NCI-H526 treated with DMSO at 0.1 percent for 48 hours (cell line): ENCODE results near the gene UVSSA.
A peak's percentile ranks its signal among the peaks of the same experiment; 100 is the strongest.
"Not testable (repeated sequence)": the region's sequence is repeated elsewhere in the genome, so short reads cannot be mapped to it uniquely, and the experiment has no call there.

ENCODE experiments used
- DNase-seq: peaks from one replicate; lab custom pipeline; 2025; lab: John Stamatoyannopoulos, UW

The UVSSA gene

DNA sequence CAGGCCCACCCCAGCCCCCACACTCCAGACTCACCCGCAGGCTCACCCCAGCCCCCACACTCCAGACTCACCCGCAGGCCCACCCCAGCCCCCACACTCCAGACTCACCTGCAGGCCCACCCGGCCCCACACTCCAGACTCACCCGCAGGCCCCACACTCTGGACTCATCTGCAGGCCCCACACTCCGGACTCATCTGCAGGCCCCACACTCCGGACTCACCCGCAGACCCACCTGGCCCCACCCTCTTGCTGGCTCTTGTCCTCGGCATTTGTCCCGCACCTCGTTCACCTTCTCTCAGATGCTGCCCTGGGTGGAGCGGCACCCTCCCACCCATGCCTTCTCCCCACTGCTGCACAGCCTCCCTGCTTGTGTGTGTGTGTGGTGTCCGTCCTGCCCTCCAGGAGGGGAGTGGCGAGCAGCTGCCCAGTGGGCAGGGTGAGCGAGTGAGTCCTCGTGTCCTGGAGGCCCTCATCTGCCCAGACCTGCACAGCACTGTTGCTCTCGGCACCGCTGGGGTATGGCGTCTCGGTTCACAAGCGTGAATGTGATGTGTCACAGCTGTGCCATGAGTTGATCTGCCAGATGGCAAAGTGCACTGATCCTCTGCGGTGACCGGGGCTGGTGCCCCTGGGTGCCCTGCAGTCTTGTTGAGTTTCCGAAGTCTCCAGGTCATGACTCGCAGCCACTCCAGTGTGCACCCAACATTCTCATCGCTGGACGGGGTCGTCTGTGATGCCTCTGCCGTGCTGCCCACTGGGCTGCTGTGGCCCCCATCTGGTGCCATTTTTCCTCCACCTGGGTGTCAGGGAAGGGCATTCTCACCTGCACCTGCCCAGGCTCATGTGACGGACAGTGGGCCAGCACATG lies 29.6 kb upstream of the UVSSA start:
- no peak for DNase-seq

GRCh38 chr4:1318046-1318375 lies 29.0 kb upstream of the UVSSA start:
- DNase-seq: no peak

- DNase-seq: no peak
These were observed 28.4 kb upstream of the UVSSA start for GRCh38 chr4:1318488-1319213.

- DNase-seq: no peak
These were observed 25.5 kb upstream of the UVSSA start for GRCh38 chr4:1321486-1321885.

- DNase-seq: no peak
These were observed 24.9 kb upstream of the UVSSA start for GRCh38 chr4:1321946-1322650.

GRCh38 chr4:1323280-1323634 lies 23.8 kb upstream of the UVSSA start:
- DNase-seq: no peak

DNA sequence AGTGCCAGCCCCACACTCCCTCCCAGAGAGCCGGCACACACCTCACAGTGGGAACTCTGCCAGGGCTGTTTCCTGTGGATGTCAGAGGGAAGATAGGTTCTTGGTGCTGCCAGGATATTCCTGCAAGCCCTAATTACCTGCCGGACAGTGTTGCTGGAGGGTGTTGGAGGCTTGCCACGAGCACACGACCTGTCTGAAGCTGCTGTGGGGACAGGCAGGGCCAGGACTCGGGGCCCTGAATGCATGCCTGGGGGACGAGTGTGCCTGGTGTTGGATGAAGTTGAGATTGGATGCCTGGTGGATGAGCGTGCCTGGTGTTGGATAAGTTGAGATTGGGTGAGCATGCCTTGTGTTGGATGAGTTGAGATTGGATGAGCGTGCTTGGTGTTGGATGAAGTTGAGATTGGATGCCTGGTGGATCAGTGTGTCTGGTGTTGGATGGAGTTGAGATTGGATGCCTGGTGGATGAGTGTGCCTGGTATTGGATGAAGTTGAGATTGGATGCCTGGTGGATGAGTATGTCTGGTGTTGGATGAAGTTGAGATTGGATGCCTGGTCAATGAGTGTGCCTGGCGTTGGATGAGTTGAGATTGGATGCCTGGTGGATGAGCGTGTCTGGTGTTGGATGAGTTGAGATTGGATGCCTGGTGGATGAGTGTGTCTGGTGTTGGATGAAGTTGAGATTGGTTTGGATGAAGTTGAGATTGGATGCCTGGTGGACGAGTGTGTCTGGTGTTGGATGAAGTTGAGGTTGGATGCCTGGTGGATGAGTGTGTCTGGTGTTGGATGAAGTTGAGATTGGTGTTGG lies 23.2 kb upstream of the UVSSA start:
- DNase-seq: no peak

DNA sequence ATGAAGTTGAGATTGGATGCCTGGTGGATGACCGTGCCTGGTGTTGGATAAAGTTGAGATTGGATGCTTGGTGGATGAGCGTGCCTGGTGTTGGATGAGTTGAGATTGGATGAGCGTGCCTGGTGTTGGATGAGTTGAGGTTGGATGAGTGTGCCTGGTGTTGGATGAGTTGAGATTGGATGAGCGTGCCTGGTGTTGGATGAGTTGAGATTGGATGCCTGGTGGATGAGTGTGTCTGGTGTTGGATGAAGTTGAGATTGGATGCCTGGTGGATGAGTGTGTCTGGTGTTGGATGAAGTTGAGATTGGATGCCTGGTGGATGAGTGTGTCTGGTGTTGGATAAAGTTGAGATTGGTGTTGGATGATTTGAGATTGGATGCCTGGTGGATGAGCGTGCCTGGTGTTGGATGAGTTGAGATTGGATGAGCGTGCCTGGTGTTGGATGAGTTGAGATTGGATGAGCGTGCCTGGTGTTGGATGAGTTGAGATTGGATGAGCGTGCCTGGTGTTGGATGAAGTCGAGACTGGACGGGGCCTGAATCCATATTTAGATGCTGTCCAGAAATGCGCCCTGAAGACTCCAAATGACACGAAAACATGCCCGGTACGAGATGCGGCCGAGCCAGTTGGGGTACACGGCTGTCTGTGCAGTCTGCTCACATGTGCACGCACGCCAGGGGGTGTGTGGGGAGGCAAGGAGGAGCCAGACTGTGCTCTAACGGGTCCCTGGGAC lies 22.4 kb upstream of the UVSSA start:
- not testable (repeated sequence) for DNase-seq

- DNase-seq: no peak
These were observed 21.9 kb upstream of the UVSSA start for GRCh38 chr4:1325176-1325480.

GRCh38 chr4:1325681-1326635 lies 21.1 kb upstream of the UVSSA start:
- no peak for DNase-seq

DNA sequence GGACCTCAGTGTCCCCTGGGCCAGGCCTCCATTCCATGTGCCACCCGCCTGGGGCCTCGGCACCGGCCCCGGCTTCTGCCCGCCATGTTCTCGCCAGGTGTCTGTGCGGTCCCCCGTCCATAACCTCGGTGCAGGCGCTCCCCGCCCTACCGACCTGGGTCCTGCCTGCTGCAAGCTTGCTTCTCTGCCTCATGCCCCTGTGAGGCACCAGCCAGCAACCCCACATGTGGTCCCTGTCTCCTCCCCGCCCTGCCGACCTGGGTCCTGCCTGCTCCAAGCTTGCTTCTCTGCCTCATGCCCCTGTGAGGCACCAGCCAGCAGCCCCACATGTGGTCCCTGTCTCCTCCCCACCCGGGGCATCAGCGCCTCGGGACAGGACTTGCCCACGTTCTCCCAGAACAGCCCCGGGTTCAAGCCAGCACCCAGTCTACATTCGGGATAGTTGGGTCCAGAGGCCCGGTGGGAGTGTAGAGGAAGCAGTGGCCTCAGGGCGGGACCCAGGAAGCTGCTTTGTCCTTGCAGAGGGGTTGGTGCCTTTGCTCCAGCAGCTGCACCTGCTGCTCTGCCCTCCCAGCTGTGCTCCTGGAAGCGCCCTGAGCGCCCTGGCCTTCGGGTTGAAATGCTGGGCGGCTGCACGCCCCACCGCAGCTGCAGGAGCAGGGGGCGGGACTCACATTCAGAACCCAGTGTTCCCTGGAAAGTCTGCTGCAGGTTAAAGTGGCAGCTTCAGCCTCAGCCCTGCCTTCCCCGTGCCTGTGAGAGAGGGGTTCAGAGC lies 20.1 kb upstream of the UVSSA start:
- DNase-seq: no peak

- DNase-seq: no peak
These were observed 19.3 kb upstream of the UVSSA start for GRCh38 chr4:1327526-1328266.

DNA sequence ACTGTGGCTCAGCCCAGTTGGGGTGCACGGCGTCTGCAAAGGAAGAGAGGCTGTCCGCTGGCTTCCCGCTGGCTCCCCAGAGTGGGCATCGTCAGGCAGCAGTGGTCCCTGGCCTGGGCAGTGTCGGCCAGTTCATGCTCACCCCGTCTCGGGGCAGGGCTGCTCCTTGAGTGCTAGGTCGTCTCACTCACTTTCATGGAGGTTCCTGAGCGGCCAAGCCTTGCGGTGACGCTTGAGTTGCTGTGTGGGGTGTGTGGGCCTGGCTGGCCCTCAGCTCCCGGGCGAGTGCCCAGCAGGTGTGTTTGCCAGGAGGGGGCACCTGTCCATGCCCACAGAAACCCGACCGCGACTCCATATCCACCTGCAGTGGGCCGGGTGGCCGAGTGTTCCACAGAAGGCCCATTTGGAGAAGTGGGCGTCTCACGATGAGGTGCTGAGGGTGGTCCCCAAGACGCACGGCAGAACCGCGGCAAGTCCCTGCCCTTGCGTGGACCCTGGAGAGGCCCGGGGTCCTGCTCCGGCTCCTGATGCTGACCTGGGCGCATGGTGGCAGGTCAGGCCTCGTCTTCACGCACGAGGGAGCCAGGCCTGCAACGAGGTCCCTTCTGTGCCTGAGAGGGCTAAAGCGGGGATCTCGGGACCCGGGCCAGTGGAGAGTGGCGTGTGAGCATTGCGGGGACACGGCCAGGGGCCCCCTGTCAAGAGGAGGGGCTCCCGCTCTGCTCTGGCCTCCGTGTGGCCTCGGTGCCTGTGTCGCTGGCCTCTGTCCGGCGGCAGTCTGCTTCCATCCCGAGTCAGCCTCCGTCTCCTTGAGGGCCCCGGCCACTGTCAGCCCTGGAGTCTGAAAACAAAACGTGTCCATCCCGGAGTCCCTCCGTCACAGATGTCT lies 18.5 kb upstream of the UVSSA start:
- DNase-seq: no peak

DNA sequence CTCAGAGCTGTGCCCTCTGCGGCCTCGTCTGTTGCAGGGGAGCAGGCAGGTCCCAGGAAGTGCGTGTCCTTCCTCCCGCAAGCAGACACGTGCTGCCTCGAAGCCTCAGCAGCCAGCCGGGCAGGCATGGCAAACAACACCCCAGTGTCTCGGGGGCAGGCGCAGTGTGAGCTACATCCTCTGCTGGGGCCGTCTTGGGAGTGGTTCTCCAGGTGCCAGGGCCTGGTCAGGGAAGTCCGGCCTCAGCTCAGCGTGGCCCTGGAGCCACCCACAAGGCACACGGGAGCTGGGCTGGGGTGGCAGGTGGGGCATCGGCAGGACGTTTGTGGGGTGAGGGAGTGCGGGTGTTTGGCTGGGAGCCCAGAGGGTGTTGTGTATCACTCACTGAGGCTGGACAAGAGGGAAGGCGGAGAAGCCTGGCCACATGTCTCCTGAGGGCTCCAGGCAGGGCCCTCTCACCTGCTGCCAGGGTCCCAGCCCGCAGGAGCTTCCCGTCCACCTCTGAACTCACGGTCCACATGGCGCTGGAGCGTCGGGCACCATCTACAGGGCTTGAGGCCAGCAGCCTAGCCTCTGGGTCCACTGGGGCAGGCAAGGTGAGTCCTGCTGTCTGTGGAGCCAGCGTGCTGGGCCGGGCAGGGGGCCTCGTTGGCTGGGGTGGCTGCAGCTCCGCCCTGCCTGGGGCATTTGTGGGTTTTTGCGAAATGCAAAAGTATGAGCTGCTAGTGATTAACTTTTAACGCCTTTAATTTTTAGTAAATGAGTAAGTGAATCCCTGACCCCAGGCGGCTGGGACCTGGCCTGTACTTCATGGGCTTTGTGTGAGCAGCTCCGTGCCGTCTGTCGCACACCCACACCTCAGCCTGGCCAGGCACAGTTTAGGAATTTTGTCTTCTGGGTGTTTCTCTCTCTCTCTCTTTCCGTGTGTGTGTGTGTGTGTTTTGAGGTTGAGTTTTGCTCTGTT lies 17.3 kb upstream of the UVSSA start:
- DNase-seq: no peak

GRCh38 chr4:1330761-1331590 lies 16.0 kb upstream of the UVSSA start:
- peak; percentile 15 for DNase-seq
